Neuronal stem cell (in vitro differentiated cells): Measurements from ENCODE around the gene ZFAND3.

Source experiments
- DNase-seq: peaks from one replicate; pipeline ENCODE4 v3.0.0-alpha.2; 2013; ENCODE audit warnings: low spot score
- H2AFZ ChIP-seq: one replicate; pipeline ENCODE4 v1.6.1; 2013; ENCODE audit warnings: mild to moderate bottlenecking, low read length, inconsistent platforms
- H2AK5ac ChIP-seq: 2 replicates; pipeline ENCODE4 v1.6.1; 2013; ENCODE audit warnings: low read depth, mild to moderate bottlenecking, inconsistent platforms, low read length, moderate library complexity, mixed read lengths
- H2BK120ac ChIP-seq: 2 replicates; pipeline ENCODE4 v1.6.1; 2013; ENCODE audit warnings: low read depth, mild to moderate bottlenecking, inconsistent platforms, low read length, moderate library complexity, mixed read lengths
- H2BK12ac ChIP-seq: one replicate; pipeline ENCODE4 v1.6.1; 2013; ENCODE audit warnings: low read length, inconsistent platforms
- H2BK15ac ChIP-seq: 2 replicates; pipeline ENCODE4 v1.6.1; 2013; ENCODE audit warnings: mild to moderate bottlenecking, low read length, inconsistent platforms, mixed read lengths
- H2BK5ac ChIP-seq: one replicate; pipeline ENCODE4 v1.6.1; 2013; ENCODE audit warnings: inconsistent platforms, mild to moderate bottlenecking, low read length, moderate library complexity
- H3K14ac ChIP-seq: one replicate; pipeline ENCODE4 v1.6.1; 2013; ENCODE audit warnings: low read length, inconsistent platforms
- H3K18ac ChIP-seq: 2 replicates; pipeline ENCODE4 v1.6.1; 2013; ENCODE audit warnings: low read length, inconsistent platforms
- H3K23ac ChIP-seq: 2 replicates; pipeline ENCODE4 v1.6.1; 2013; ENCODE audit warnings: low read depth, mild to moderate bottlenecking, mixed read lengths, low read length, inconsistent platforms; ENCODE audit not compliant: poor library complexity
- H3K27ac ChIP-seq: replicated peaks from 3 replicates; pipeline ENCODE4 v1.5.1; 2013; ENCODE audit warnings: low read length, inconsistent platforms
- H3K27me3 ChIP-seq, 3 experiments: 2 replicates each; pipeline ENCODE4 v1.6.1; 2013; ENCODE audit warnings: low read length in 3 of 3, mild to moderate bottlenecking in 2 of 3, inconsistent platforms in 1 of 3, low read depth in 1 of 3, mixed read lengths in 1 of 3, moderate library complexity in 1 of 3; ENCODE audit not compliant: control insufficient read depth in 3 of 3, insufficient read depth in 3 of 3
- H3K36me3 ChIP-seq, 2 donors: replicated peaks in 1 of 2; 2 replicates each; pipeline ENCODE4 v1.6.1; 2013; ENCODE audit warnings: low read length in 2 of 2; ENCODE audit not compliant: control insufficient read depth in 2 of 2, insufficient read depth in 2 of 2
- H3K4ac ChIP-seq: 2 replicates; pipeline ENCODE4 v1.6.1; 2013; ENCODE audit warnings: inconsistent platforms, mild to moderate bottlenecking, low read length, moderate library complexity
- H3K4me1 ChIP-seq, 2 donors: 1 replicate in 1 of 2; 2 replicates in 1 of 2; pipeline ENCODE4 v1.6.1; 2013; ENCODE audit warnings: low read length in 2 of 2, low read depth in 1 of 2; ENCODE audit not compliant: control insufficient read depth in 2 of 2, insufficient read depth in 1 of 2
- H3K4me2 ChIP-seq: one replicate; pipeline ENCODE4 v1.6.1; 2013; ENCODE audit warnings: mild to moderate bottlenecking, low read length, inconsistent platforms; ENCODE audit not compliant: insufficient read depth, poor library complexity, severe bottlenecking
- H3K4me3 ChIP-seq, 2 donors: 2 replicates each; pipeline ENCODE4 v1.5.1; 2013; ENCODE audit warnings: low read length in 2 of 2, mild to moderate bottlenecking in 2 of 2, inconsistent platforms in 1 of 2, moderate library complexity in 1 of 2
- H3K79me1 ChIP-seq: one replicate; pipeline ENCODE4 v1.6.1; 2013; ENCODE audit warnings: low read depth, mild to moderate bottlenecking, inconsistent platforms, low read length, moderate library complexity
- H3K9ac ChIP-seq: one replicate; pipeline ENCODE4 v1.6.1; 2013; ENCODE audit warnings: mild to moderate bottlenecking, low read depth, low read length, inconsistent platforms; ENCODE audit not compliant: poor library complexity
- H3K9me3 ChIP-seq, 2 donors: replicated peaks in 1 of 2; 2 replicates each; pipeline versions ENCODE3 to v1.6.1; 2013; ENCODE audit warnings: low read length in 2 of 2, mild to moderate bottlenecking in 2 of 2, inconsistent platforms in 1 of 2, low read depth in 1 of 2, mixed read lengths in 1 of 2, moderate library complexity in 1 of 2; ENCODE audit not compliant: control insufficient read depth in 2 of 2, insufficient read depth in 1 of 2
- H4K8ac ChIP-seq: one replicate; pipeline ENCODE4 v1.6.1; 2013; ENCODE audit warnings: low read depth, mild to moderate bottlenecking, inconsistent platforms, low read length, moderate library complexity
- H4K91ac ChIP-seq: one replicate; pipeline ENCODE4 v1.6.1; 2013; ENCODE audit warnings: low read length, low read depth, mild to moderate bottlenecking, inconsistent platforms; ENCODE audit not compliant: poor library complexity
- WGBS, 2 donors: extraction: QIAGEN DNeasy Blood & Tissue Kit; methylation state at CpG; one replicate each; pipeline ENCODE4 v1.1.7; 2013; ENCODE audit warnings: missing lambda C conversion rate in 2 of 2, mixed read lengths in 1 of 2; ENCODE audit not compliant: insufficient read length in 2 of 2, insufficient replicate concordance in 1 of 2; ENCODE audit errors: extremely low coverage in 2 of 2; 5-methylcytosine and 5-hydroxymethylcytosine counted together

The ZFAND3 gene

GRCh38 chr6:38173909-38174308 lies 354.4 kb downstream of the ZFAND3 start:
- no peaks in the 10 kb centered on the region for H3K79me1 ChIP-seq
- H3K9ac ChIP-seq, result no peak overlapping the region
- peaks cover 4 to 26% of the 10 kb centered on the region in 2 donors for H3K4me1 ChIP-seq
- H3K4me2 ChIP-seq, result no peak overlapping the region
- H2BK5ac ChIP-seq, result no peak overlapping the region
- H2AK5ac ChIP-seq, result no peak overlapping the region
- H2BK12ac ChIP-seq, result no peak overlapping the region
- no peak for DNase-seq
- H3K14ac ChIP-seq, result no peak overlapping the region
- no peak overlapping the region for H3K4ac ChIP-seq
- H2BK120ac ChIP-seq, result no peak overlapping the region
- H2AFZ ChIP-seq, result no peak overlapping the region
- H3K18ac ChIP-seq, result no peak overlapping the region
- no peak overlapping the region for H3K23ac ChIP-seq
- no peak overlapping the region for H4K91ac ChIP-seq
- H3K27ac ChIP-seq, result no peak overlapping the region
- H3K4me3 ChIP-seq, result no peak overlapping the region
- H4K8ac ChIP-seq, result no peak overlapping the region
- H3K36me3 ChIP-seq, result no peaks in the 10 kb centered on the region
- WGBS, 2 donors, result no CpG with 5 or more reads among the region's 11 CpGs
- no peaks in the 10 kb centered on the region for H3K27me3 ChIP-seq
- H3K9me3 ChIP-seq, result no peaks in the 10 kb centered on the region
- H2BK15ac ChIP-seq, result no peak overlapping the region

GRCh38 chr6:38174315-38174714 lies 354.8 kb downstream of the ZFAND3 start:
- Histone ChIP-seq H3K23ac (no peak overlapping the region), H3K36me3 (no peaks in the 10 kb centered on the region), H3K4me2 (no peak overlapping the region), H3K14ac (no peak overlapping the region), H3K9ac (no peak overlapping the region), H3K18ac (no peak overlapping the region), H4K91ac (no peak overlapping the region), H3K27me3 (no peaks in the 10 kb centered on the region), H4K8ac (no peak overlapping the region), H3K9me3 (no peaks in the 10 kb centered on the region), H3K79me1 (no peaks in the 10 kb centered on the region), H3K4me3 (no peak overlapping the region), H2AFZ (no peak overlapping the region), H2BK15ac (no peak overlapping the region), H2BK120ac (no peak overlapping the region), H2AK5ac (no peak overlapping the region), H3K4ac (no peak overlapping the region), H2BK12ac (no peak overlapping the region), H3K4me1 (peaks cover 4 to 26% of the 10 kb centered on the region in 2 donors), H2BK5ac (no peak overlapping the region), H3K27ac (no peak overlapping the region)
- no CpG with 5 or more reads among the region's 8 CpGs for WGBS, 2 donors
- no peak for DNase-seq

GRCh38 chr6:38174806-38175495 lies 355.4 kb downstream of the ZFAND3 start:
- Histone ChIP-seq H3K4me1 (peaks cover 4 to 24% of the 10 kb centered on the region in 2 donors), H2BK15ac (no peak overlapping the region)

DNA sequence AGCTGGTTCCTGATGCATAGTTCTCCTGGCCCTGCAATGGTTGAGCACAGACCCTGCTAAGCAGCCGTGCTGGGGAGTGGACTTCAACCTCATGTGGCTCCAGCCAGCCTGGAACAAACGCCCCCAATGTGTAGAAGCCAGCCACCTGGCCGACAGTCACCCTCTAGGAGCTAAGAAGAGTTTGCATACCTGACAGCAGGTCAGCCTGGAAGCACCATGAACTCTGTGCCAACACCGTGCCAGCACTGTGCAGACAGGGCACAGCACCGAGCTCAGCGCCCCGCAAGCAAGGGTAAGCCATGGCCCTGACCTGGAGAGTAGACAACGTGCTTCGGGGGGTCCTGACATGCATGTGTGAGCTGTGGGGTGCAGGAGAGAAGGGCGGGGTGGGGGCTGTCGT lies 356.3 kb downstream of the ZFAND3 start:
- no peaks in the 10 kb centered on the region for H3K9me3 ChIP-seq
- H2AK5ac ChIP-seq, result no peak overlapping the region
- H3K4me3 ChIP-seq, result peak overlapping the region in 1 of 2 donors; percentile 50
- H3K27me3 ChIP-seq, result no peaks in the 10 kb centered on the region
- no peak overlapping the region for H2AFZ ChIP-seq
- H4K91ac ChIP-seq, result no peak overlapping the region
- no peak overlapping the region for H3K14ac ChIP-seq
- H3K79me1 ChIP-seq, result no peaks in the 10 kb centered on the region
- no peak overlapping the region for H2BK120ac ChIP-seq
- no peak overlapping the region for H3K9ac ChIP-seq
- H3K23ac ChIP-seq, result no peak overlapping the region
- no peak overlapping the region for H3K4me2 ChIP-seq
- peaks cover 1 to 19% of the 10 kb centered on the region in 2 donors for H3K4me1 ChIP-seq
- no peak for DNase-seq
- no peak overlapping the region for H3K27ac ChIP-seq
- no peak overlapping the region for H3K18ac ChIP-seq
- no CpG with 5 or more reads among the region's 11 CpGs for WGBS, 2 donors
- no peak overlapping the region for H2BK12ac ChIP-seq
- no peak overlapping the region for H2BK5ac ChIP-seq
- peak overlapping the region; percentile 51 for H2BK15ac ChIP-seq
- H4K8ac ChIP-seq, result no peak overlapping the region
- no peaks in the 10 kb centered on the region for H3K36me3 ChIP-seq
- no peak overlapping the region for H3K4ac ChIP-seq

More at GRCh38 chr6:38174806-38175495, 355.4 kb downstream of the ZFAND3 start:
- Histone ChIP-seq H2BK5ac (peak overlapping the region; percentile 43), H2AK5ac (no peak overlapping the region), H3K4me3 (no peak overlapping the region), H3K27ac (no peak overlapping the region), H3K14ac (no peak overlapping the region), H3K4ac (peak overlapping the region; percentile 71), H3K9ac (no peak overlapping the region), H3K18ac (peak overlapping the region; percentile 30), H2BK120ac (no peak overlapping the region), H3K9me3 (no peaks in the 10 kb centered on the region), H3K27me3 (no peaks in the 10 kb centered on the region), H3K23ac (no peak overlapping the region), H3K36me3 (no peaks in the 10 kb centered on the region), H3K4me2 (no peak overlapping the region), H2AFZ (no peak overlapping the region), H3K79me1 (no peaks in the 10 kb centered on the region), H2BK12ac (no peak overlapping the region), H4K8ac (no peak overlapping the region), H4K91ac (no peak overlapping the region)
- WGBS, 2 donors, result no CpG with 5 or more reads among the region's 22 CpGs
- no peak for DNase-seq
